Tongue (tissue), 2 donors: Measurements from ENCODE around the gene DCLK1. TPM values are rescaled to one million over a fixed set of nuclear protein-coding genes. Genes with fewer than 3 reads are reported as not detected.

Experiments used
- DNase-seq: peaks from one replicate; pipeline ENCODE4 v3.0.0-alpha.2; 2015
- total RNA-seq: library from RNA; depleted of rRNA; stranded (reverse); fragments of >200 nt; gene quantifications from one replicate; pipeline ENCODE4 v1.2.3, GENCODE V29; 2014

Gene DCLK1
- total RNA-seq, 1 donor from 2014 or later = 62.5 TPM

- DNase-seq = no peak
These were observed 306.8 kb downstream of the DCLK1 start for GRCh38 chr13:35824395-35824794.

GRCh38 chr13:35822666-35823065 is 308.5 kb downstream of the DCLK1 start:
- no peak for DNase-seq

- peak; percentile 75 for DNase-seq
These were observed 312.5 kb downstream of the DCLK1 start for GRCh38 chr13:35818633-35819067.

GRCh38 chr13:35817642-35818607 is 313.3 kb downstream of the DCLK1 start:
- DNase-seq = no peak

- peak; percentile 22 for DNase-seq
These were observed 316.6 kb downstream of the DCLK1 start for GRCh38 chr13:35814605-35815011.

GRCh38 chr13:35812736-35813135 is 318.4 kb downstream of the DCLK1 start:
- DNase-seq = peak; percentile 82

GRCh38 chr13:35810321-35810720 is 320.9 kb downstream of the DCLK1 start:
- no peak for DNase-seq

GRCh38 chr13:35808846-35809245 is 322.3 kb downstream of the DCLK1 start:
- no peak for DNase-seq

- no peak for DNase-seq
These were observed 326.3 kb downstream of the DCLK1 start for GRCh38 chr13:35804901-35805300.

GRCh38 chr13:35797991-35798390 is 333.2 kb downstream of the DCLK1 start:
- DNase-seq = no peak

- no peak for DNase-seq
These were observed 333.9 kb downstream of the DCLK1 start for GRCh38 chr13:35797244-35797643.

- DNase-seq = no peak
These were observed 334.6 kb downstream of the DCLK1 start for GRCh38 chr13:35796623-35797022.

GRCh38 chr13:35794734-35795389 is 336.3 kb downstream of the DCLK1 start:
- DNase-seq = no peak

GRCh38 chr13:35793823-35794222 is 337.4 kb downstream of the DCLK1 start:
- no peak for DNase-seq

- no peak for DNase-seq
These were observed 338.3 kb downstream of the DCLK1 start for GRCh38 chr13:35792911-35793310.

GRCh38 chr13:35792021-35792420 is 339.2 kb downstream of the DCLK1 start:
- no peak for DNase-seq

- peak; percentile 43 for DNase-seq
These were observed 339.9 kb downstream of the DCLK1 start for GRCh38 chr13:35791184-35791851.

GRCh38 chr13:35789335-35790165 is 341.6 kb downstream of the DCLK1 start:
- peak; percentile 76 for DNase-seq

GRCh38 chr13:35787937-35788336 is 343.2 kb downstream of the DCLK1 start:
- no peak for DNase-seq

- DNase-seq = peak; percentile 85
These were observed 345.4 kb downstream of the DCLK1 start for GRCh38 chr13:35785576-35786303.
